Measurements from ENCODE around the gene ALDOC. TPM values are rescaled to one million over a fixed set of nuclear protein-coding genes. Genes with fewer than 3 reads are reported as not detected.
"Not testable (repeated sequence)": the region's sequence is repeated elsewhere in the genome, so short reads cannot be mapped to it uniquely, and the experiment has no call there.

ALDOC gene
- total and polyA plus RNA-seq, 2 experiments from 2014 or later, result 18.4 to 47.3 TPM

DNA sequence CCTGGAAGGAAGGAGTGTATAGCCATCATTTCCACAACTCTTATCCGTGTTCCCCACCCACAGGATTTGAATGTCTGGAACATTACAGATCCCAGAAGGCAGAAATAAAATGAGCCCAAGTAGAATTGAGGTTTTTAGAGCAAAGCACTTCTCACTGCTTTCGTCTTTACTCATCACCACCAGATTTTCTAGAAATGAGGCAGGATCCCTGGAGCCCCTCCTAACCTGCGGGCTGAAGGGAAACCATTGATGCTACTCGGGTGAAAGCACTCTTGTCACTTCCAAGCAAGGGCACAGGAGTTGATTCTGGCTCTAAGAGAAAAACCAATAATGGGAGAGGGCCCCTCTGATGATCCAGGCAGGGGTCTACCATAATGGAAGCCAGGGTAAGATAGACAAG is 2.8 kb upstream of the ALDOC start:
- no peaks in the 10 kb centered on the region for H3K9me3 ChIP-seq (ENCODE audit: low read depth)
- H4K20me1 ChIP-seq (ENCODE audit: insufficient read depth), result no peaks in the 10 kb centered on the region
- H3K4me1 ChIP-seq (ENCODE audit: insufficient read depth), result no peaks in the 10 kb centered on the region
- H3F3A ChIP-seq (ENCODE audit: insufficient read depth), result no peaks in the 10 kb centered on the region
- H3K27me3 ChIP-seq (replicated peaks; ENCODE audit: insufficient read depth), result no peaks in the 10 kb centered on the region
- H3K36me3 ChIP-seq (ENCODE audit: low read depth), result no peaks in the 10 kb centered on the region
- no peak overlapping the region for H3K4me2 ChIP-seq (ENCODE audit: unreplicated experiment)
- H3K4me3 ChIP-seq, result no peak overlapping the region
- no peak overlapping the region for H2AFZ ChIP-seq
- 96 to 99% methylated on average over 4 of the region's 4 CpGs for WGBS, 2 experiments (ENCODE audit: low coverage in 1 of 2, low lambda C conversion rate in 2 of 2, missing lambda C conversion rate in 2 of 2)
- H3K9me2 ChIP-seq (ENCODE audit: insufficient read depth), result no peaks in the 10 kb centered on the region
- TF ChIP-seq EZH2phosphoT487 (IDR thresholded peaks at IDR 0.05; ENCODE audit: insufficient read depth, low read depth), result no peak
- no peak for TF ChIP-seq EZH2 (IDR thresholded peaks at IDR 0.05; ENCODE audit: insufficient read depth, poor library complexity, severe bottlenecking)
- no peaks in the 10 kb centered on the region for H3K79me2 ChIP-seq (ENCODE audit: insufficient read depth)
- no peak overlapping the region for H3K27ac ChIP-seq
- DNase-seq, result no peak
- in situ Hi-C loops (cut with MboI), result no loop called here
- H3K9ac ChIP-seq, result no peak overlapping the region

DNA sequence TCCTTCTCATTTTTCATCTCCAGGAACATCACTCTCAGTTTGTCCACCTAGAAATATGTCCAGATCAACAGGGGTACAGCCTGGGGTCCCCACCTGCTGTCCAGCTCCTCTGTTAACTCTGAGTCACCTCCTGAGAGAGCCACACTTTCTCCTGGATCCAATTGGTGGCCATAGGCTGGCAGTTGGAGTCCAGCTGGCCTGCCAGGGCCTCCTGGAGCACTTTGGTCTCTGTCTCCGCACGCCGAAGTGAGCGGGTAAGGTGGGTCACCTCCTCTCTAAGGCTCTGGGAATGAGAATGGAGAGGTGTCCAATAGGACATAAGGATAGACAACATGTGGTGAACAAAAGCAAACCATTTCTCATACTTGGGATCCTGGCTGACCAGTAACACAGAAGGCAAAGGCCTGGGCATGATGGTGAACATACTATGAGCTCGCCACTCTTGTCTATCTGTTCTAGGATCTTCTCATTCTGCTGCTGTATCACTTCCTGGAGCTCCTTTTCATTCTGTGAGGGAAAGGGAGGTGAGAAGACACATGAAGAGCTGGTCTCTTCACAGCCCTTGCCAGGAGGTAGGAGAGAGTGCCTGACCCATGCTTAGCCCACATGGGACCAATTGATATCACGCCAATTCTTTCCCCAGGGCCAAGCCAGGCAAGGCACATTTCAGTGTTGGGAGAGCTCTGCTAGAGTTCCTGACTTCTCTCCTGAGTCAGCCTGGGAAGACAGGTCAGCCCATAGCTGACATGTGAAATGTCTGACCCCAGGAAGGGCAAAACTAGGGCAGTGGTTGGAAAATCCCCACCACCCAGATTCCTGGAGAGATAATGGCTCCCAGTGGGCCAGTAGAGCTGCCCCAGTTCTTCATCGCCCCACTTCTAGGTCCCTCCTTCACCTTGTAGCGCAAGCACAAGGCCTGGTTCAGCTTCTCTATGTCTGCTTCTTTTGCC is 1.8 kb upstream of the ALDOC start:
- Histone ChIP-seq H4K20me1 (ENCODE audit: insufficient read depth) (no peaks in the 10 kb centered on the region), H3K79me2 (ENCODE audit: insufficient read depth) (no peaks in the 10 kb centered on the region), H3K27me3 (replicated peaks; ENCODE audit: insufficient read depth) (no peaks in the 10 kb centered on the region), H3F3A (ENCODE audit: insufficient read depth) (no peaks in the 10 kb centered on the region), H3K4me1 (ENCODE audit: insufficient read depth) (no peaks in the 10 kb centered on the region), H3K27ac (no peak overlapping the region), H3K9ac (no peak overlapping the region), H3K4me3 (no peak overlapping the region), H3K9me3 (ENCODE audit: low read depth) (no peaks in the 10 kb centered on the region), H3K36me3 (ENCODE audit: low read depth) (no peaks in the 10 kb centered on the region), H3K9me2 (ENCODE audit: insufficient read depth) (no peaks in the 10 kb centered on the region), H3K4me2 (ENCODE audit: unreplicated experiment) (no peak overlapping the region), H2AFZ (no peak overlapping the region)
- WGBS, 2 experiments (ENCODE audit: low coverage in 1 of 2, low lambda C conversion rate in 2 of 2, missing lambda C conversion rate in 2 of 2), result 97% methylated on average over 8 of the region's 8 CpGs
- TF ChIP-seq EZH2 (IDR thresholded peaks at IDR 0.05; ENCODE audit: insufficient read depth, poor library complexity, severe bottlenecking) (no peak), EZH2phosphoT487 (IDR thresholded peaks at IDR 0.05; ENCODE audit: insufficient read depth, low read depth) (no peak)
- no peak for DNase-seq
- in situ Hi-C loops (cut with MboI), result no loop called here

DNA sequence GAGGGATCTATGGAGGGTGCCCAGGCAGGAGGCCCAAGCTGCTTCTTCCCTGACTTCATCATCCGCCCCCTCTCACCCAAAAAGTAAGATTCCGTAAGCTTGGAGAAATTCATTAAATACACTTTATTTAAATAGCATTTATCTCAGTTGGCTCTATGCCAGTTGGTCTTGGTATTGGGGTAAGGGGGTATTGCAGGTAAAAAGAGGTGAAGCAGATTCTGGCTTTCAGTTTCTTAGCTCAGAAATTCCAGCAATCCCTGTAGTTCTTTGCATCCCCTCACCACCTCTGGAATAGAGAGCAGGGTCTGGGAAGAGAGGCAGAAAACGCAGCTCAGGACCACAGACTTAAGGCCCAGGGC is 750 bp upstream of the ALDOC start:
- TF ChIP-seq EZH2phosphoT487 (IDR thresholded peaks at IDR 0.05; ENCODE audit: insufficient read depth, low read depth) (no peak), EZH2 (IDR thresholded peaks at IDR 0.05; ENCODE audit: insufficient read depth, poor library complexity, severe bottlenecking) (no peak)
- Histone ChIP-seq H3K4me2 (ENCODE audit: unreplicated experiment) (no peak overlapping the region), H3K79me2 (ENCODE audit: insufficient read depth) (no peaks in the 10 kb centered on the region), H3K9me2 (ENCODE audit: insufficient read depth) (no peaks in the 10 kb centered on the region), H3K4me3 (no peak overlapping the region), H3K9me3 (ENCODE audit: low read depth) (no peaks in the 10 kb centered on the region), H3K27ac (no peak overlapping the region), H3K36me3 (ENCODE audit: low read depth) (no peaks in the 10 kb centered on the region), H3K4me1 (ENCODE audit: insufficient read depth) (no peaks in the 10 kb centered on the region), H3K9ac (no peak overlapping the region), H2AFZ (no peak overlapping the region), H3F3A (ENCODE audit: insufficient read depth) (no peaks in the 10 kb centered on the region), H4K20me1 (ENCODE audit: insufficient read depth) (no peaks in the 10 kb centered on the region), H3K27me3 (replicated peaks; ENCODE audit: insufficient read depth) (no peaks in the 10 kb centered on the region)
- WGBS, 2 experiments (ENCODE audit: low coverage in 1 of 2, low lambda C conversion rate in 2 of 2, missing lambda C conversion rate in 2 of 2), result 94 to 98% methylated on average over 3 of the region's 3 CpGs
- in situ Hi-C loops (cut with MboI), result no loop called here
- DNase-seq, result no peak

DNA sequence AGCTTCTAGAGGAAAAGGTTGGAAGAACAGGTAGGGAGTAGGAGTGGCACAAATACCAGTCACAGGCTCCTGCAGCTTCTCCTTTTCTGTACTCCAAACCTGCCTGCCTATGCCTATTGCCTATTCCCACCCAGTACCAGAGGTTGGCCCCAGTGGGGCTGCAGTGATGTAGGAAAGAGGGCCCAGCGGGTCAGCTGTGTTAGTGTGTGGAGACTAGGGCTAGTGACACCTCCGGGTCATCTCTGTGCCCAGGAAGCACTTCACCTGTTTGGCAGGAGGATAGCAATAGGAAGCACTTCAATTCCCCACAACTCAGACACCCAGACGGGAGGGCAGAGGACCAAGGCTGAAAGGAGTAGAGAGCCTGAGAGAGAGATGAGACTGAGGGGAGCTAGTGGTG is 679 bp downstream of the ALDOC start:
- H3K9me3 ChIP-seq (ENCODE audit: low read depth); H4K20me1 ChIP-seq (ENCODE audit: insufficient read depth); H3K27me3 ChIP-seq (replicated peaks; ENCODE audit: insufficient read depth); H3K9me2 ChIP-seq (ENCODE audit: insufficient read depth); H3K27ac ChIP-seq; in situ Hi-C loops (cut with MboI); H3K36me3 ChIP-seq (ENCODE audit: low read depth); H3F3A ChIP-seq (ENCODE audit: insufficient read depth); H3K4me2 ChIP-seq (ENCODE audit: unreplicated experiment); H2AFZ ChIP-seq; DNase-seq; H3K79me2 ChIP-seq (ENCODE audit: insufficient read depth); H3K4me3 ChIP-seq; H3K4me1 ChIP-seq (ENCODE audit: insufficient read depth); H3K9ac ChIP-seq: not testable (repeated sequence)
- 66 to 83% methylated on average over 3 of the region's 3 CpGs for WGBS, 2 experiments (ENCODE audit: low coverage in 1 of 2, low lambda C conversion rate in 2 of 2, missing lambda C conversion rate in 2 of 2)

Data from GM23248 (cell line).